Activated T-cell treated with anti-CD3 and anti-CD28 coated beads for 1 hour (primary cell): ENCODE data around the gene AKIRIN2.

Experiments
- DNase-seq: peaks from one replicate; pipeline ENCODE4 v3.0.0-alpha.2; 2020; ENCODE audit warnings: low read depth

The AKIRIN2 gene

DNA sequence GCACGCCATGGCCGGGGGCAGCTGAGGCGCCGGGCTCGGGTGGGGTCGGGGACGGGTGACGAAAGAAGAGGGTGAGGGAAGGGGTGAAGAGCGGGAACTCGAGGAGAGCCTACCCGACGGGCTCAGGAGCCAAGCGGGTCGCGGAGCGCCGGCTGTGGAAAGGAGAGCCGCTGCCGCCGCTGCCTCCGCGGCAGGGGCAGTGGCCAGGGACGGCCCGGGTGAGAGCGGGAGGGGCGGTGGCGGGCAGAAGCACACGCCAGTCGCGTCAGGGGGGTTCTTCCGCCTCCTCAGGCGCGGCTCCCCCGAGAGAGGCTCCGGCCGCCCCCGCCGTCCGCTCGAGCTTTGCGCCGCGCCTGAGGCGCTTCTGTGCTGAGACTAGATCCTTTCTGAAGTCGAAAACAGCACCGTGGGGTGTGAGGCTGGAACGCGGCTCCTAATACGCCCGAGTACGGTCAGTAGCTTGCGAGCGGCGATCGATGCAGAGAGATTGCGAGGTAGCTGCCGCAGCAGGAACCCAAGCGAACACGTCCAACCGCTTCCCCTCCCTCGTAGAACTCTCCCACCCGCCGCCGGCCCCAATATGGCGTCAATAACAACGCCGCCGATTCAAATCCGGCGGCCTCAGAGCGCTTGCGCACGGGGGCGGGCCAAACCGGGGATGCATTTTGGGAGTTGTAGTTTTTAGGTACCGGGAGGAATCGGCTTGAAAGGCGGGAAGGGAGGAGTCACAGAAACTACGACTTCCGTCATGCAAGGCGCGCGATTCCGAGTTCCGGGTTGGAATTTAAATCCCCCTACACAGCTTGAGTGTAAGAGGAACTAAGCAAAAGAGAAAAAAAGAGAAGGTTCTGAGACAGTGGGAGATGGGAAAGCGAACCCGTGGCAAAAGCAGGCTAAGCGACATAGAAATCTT lies at the start of gene AKIRIN2:
AKIRIN2 (minus strand) TSS at position 558 of the 913 bp plus-strand sequence; CDS start at position 9, 549 bp downstream.
- DNase-seq = peak; percentile 94

DNA sequence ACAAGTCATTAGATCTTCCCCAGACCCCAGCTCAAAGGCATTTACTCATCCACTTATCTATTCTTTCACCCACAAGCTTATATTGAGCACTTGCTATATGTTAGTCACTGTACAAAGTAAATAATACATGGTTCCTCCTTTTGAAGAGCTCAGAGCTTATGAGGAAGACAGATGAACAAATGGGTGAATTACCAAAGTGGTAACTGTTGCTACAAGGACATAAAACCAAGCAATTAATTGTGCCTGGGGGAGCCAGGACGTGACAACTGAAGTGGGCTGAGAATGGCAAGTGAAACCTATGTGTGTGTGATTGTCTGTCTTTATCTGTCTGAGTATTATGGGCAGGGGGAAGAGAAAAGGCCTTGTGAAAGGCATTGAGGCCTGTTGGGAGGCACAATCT lies 45.6 kb upstream of the AKIRIN2 start:
- no peak for DNase-seq

DNA sequence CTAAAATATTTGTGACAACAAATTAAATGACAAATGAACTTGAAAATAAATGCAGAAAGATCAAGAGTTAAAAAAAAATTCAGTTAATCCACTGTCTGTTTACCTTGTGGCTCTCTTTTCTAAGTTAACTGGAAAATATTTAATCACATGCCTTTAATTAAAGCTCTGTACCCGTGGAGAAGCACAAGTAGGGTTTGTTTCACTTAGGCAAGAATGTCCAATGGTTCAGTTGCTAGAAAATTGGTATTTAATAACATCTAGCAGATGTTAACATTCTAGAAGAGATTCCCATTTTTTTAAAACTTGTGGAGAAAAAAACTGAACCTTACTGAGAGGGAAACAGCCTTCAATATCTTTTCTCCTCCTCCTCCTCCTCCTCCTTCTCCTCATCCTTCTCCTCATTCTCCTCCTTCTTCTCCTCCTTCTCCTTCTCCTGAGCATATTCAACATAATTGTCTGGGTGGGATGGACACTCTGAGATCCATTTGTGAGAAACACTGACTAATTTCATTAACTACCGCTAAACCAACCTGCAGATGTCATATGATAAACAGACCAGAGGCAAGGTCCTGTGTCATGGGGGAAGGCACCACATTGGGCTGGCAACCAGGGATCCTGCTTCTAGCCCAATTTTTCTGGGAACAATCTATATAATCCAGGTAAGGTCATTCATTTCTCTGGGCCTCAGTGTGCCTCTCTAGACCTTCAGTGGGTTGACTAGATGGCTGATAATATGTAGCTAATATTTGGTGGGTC lies 44.1 kb upstream of the AKIRIN2 start:
- DNase-seq = no peak

DNA sequence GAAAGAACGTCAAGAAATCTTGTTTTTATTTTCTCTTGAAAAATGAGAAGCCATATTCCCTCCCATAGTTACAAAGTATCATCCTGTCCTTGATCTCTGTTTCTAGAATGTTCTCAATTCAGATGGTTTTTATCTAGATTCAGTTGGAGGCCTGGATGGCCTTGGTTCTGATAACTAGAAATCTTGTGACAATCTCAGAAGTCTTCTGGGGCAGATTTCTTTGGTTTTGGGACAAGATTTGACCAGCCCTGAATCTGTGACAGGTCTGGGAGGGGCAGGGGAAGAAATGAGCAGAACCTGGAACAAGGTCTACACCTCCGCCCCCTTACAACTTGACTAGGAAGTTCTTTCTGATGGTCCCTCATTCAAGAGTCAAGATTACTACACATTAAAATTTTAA lies 41.4 kb upstream of the AKIRIN2 start:
- no peak for DNase-seq

DNA sequence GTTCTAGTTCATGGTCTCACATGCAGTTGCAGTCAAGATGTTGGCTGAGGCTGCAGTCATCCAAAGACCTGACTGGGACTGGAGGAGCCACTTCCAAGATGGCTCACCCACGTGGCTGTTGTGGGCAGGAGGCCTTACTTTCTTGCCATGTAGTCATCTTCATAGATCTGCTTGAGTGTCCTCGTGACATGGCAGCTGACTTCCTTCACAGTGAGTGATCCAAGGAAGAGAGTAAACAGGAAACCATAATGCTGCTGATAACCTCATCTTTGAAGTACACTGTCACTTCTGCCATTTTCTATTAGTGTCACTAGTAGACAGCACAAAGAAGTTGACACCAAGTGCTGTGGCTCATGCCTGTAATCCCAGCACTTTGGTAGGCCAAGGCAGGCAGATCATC lies 40.1 kb upstream of the AKIRIN2 start:
- peak; percentile 19 for DNase-seq

DNA sequence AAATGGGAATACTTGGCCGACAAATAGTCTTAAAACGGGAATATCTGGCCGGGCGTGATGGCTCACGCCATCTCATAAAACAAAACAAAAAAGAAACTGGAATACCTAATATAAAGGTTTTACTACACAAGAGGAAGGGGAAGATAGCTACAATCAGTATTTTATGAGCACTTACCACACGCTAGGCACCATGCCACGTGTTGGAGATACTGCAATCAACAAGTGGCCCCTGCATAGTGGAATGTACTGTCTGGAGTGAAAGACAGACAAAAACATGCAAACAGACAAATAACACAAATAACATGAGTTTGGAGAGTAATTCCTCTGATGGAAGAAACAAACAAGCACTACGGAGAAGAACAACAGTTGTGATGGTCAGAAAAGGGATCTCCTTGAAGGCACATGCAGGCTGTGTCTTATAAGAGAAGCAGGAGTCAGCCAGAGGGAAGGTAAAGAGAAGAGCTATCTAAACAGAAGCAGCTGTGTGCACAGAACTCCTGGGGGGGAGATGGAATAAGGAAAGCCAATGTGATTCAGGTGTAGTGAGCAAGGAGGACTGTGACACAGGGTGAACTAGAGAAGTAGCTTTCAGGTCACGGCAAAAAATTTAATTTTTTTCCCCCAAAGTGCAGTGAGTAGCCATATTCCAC lies 39.1 kb upstream of the AKIRIN2 start:
- DNase-seq = no peak

DNA sequence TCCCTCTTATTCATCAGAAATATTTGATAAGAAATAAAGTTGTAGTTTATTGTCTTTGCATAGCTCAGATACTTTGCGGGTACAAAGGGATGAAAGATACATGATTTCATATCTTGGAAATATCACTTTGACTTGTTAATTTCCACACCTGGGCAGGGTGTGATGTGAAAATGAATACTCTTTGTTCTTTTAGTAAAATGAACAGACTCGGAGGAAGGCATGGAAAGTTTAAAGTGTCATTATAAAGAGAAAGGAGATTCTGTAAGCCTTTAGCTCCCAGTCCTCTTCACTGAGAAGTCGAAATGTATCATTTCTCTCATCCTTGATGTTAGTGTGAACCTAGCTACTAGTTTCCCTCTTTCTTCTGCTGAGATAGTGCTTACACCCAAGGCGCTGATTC lies 36.7 kb upstream of the AKIRIN2 start:
- no peak for DNase-seq

DNA sequence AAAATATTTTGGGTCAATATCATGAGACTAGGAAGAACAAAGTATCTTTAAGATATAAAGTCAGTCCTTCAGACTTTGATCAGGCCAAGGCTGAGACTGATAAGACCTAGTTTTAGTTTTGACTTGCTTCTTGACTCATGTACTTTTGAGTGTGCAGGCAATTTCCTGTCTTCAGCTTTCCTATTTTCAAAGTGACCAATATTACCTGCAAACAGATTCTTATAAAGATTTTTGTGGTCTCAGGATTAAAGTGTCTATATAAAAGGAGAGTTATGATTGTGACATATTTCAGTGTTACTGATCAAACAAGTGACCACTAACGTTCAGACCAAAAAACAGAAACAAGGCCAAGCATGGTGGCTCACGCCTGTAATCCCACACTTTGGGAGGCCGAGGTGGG lies 36.0 kb upstream of the AKIRIN2 start:
- no peak for DNase-seq

DNA sequence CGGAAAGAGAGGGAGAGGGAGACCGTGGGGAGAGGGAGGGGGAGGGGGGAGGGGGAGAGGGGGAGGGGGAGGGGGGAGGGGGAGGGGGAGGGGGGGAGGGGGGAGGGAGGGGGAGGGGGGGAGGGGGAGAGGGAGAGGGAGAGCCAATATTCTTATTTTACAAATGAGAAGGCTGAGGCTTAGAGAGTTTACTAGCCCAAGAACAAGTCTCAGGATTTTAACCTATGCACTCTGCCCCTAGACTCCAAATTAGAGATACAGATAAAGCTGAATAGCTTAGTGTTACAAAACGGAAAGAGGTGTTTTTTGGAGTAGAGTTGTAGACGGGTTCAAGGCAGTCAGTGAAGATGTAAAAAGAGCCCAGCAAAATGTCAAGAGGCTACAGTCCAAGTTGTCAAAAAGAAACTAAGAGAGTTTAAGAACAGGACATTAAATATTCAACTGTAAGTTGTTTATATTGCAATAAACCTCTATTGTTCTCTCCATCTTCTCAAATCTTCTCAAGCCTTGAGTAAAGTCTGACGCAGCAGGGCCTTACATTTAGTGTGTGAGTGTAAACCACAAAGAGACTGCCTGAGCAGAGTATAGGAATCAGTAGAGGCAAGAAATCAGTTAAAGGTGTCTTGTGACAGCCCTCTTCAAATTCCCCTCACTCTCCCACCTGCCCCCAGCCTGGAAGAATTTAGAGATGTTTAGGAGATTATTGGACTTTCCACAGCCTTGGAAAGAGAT lies 34.9 kb upstream of the AKIRIN2 start:
- no peak for DNase-seq

DNA sequence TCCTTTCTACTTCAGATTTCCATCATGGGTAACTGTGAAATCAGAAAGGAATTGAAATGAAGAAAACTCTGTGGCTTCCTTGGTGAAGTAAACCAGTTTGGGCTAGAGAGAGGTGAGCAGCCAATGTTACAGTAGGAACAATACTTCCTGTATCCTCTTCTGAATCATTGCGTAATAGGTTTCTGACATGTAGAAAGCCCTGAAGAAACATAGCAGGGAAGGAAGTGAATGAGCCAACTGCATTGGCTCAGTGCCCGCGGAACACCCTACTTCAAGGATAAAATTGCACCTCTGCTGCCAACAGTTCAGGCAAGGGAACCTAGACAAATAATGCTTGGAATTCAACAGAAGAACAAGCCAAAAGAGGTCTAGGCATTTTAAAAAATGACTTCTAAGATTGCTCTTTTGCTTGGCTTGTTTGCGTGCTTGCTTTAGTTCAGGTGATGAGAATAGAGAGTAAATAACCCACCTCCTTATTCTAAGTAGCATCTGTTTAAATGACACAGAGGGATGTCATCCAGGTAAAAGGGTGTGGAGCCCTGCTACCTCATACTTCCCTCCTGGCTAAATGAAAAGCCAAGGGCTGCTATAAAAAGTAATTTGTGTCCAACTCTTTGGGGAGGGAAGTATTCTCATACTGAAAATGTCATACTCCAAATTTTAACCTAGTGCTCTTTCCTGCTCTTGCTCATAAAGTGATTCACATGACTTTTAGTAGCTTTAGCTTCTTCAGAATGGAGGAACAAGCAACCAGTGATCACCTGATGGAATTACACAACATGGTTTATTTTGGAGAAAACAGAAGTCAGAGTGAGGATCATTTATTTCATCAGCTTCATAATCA lies 30.0 kb upstream of the AKIRIN2 start:
- peak; percentile 9 for DNase-seq

DNA sequence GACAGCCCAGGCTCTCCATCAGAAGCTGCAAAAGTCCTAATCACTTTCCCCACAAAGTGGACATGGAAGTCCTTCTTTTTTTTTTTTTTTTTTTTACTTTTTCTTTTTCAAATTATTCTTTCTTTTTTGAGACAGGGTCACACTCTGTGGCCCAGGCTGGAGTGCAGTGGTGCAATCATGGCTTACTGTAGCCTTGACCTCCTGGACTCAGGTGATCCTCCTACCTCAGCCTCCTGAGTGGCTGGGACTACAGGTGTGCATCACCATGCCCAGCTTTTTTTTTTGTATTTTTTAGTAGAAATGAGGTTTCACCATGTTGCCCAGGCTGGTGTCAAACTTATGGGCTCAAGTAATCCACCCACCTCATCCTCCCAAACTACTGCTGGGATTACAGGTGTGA lies 29.0 kb upstream of the AKIRIN2 start:
- DNase-seq = no peak

DNA sequence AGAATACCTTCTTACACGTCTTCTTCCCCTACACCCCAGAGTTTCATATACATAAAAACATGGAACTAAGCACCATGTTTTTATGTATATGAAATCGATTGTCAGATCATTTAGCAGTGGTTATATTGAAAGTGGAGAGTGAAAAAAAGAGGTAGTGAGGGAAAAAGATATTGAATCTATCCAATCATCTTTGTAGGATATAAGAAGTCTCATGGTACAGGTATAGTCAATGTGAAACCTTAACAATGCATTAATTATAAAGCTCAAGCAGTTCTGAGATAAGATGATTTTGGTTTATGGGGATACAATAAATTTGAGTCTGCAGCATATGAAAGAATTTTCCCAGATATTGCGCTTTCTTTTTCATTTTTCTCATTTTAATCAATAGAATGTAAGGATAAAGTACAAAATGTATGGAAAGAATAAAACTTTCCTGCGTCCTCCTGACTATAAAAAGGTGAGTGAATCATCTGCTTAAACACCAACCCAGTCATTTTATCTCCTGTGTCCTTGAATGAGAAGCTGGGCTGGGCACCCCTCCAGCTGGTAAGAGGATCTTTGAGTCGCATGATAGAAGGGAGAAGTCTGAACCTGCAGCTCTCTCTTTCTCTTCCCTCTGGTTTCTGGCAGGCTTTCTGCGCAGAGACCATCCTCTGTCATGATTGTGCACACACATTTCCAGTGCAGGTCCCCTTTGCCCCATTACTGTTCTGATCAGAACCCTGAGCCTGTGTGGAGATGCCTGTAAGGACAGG lies 28.1 kb upstream of the AKIRIN2 start:
- no peak for DNase-seq

DNA sequence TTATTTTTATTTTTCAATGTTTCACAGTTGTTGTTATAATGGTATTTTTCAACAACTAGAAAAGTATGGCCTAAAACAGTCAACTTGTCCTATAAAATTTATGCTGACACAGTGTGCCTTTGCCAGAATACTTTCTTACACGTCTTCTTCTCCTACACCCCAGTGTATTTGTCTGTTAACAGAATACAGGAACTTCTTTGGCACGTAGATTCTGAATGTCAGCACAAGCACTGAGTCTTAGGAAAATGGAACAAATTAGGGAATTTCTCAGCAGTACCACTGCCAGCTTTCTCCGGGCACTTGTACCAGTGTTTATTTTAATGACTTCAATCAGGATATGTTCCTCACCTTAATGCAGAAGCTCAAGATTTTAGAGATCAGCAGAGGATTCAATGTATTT lies 26.7 kb upstream of the AKIRIN2 start:
- DNase-seq = no peak

DNA sequence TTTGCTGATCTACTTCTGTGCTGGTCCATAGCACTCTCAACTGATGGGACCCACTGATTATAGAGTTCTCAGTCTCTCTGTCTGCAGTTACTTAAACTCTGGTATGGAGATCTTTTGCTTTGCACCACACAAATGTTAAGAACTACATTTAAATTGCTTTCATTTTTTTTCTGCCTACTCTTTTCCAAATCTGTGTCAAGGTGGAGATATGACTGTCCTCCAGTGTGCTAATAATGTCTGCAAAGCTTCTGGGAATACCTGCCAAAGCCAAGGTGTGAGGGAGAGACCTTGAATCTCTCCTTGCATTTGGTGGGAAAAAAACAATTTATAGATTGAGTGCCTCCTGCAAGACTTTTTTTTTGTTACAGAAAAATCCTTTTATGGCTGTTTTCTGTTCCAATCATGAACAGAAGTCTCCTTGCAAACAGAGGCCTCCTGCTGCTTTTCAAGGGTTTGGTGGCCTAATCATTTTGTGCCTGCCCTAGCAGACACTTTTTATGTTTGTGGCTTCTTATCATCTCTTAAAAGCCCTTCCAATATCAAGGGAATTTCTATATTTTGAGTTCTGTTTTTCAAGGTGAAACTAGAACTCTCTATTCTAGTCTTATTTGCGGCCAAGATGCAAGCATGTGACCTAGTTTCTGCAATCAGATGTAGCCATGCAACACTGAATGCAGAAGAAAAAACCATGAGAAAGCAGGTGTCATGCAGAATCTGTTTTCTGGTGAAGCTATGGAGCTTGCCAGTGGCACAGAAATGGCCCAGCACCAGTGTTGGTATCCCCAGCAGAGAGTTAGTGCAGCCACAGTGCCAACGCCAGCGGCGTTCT lies 23.2 kb upstream of the AKIRIN2 start:
- no peak for DNase-seq

DNA sequence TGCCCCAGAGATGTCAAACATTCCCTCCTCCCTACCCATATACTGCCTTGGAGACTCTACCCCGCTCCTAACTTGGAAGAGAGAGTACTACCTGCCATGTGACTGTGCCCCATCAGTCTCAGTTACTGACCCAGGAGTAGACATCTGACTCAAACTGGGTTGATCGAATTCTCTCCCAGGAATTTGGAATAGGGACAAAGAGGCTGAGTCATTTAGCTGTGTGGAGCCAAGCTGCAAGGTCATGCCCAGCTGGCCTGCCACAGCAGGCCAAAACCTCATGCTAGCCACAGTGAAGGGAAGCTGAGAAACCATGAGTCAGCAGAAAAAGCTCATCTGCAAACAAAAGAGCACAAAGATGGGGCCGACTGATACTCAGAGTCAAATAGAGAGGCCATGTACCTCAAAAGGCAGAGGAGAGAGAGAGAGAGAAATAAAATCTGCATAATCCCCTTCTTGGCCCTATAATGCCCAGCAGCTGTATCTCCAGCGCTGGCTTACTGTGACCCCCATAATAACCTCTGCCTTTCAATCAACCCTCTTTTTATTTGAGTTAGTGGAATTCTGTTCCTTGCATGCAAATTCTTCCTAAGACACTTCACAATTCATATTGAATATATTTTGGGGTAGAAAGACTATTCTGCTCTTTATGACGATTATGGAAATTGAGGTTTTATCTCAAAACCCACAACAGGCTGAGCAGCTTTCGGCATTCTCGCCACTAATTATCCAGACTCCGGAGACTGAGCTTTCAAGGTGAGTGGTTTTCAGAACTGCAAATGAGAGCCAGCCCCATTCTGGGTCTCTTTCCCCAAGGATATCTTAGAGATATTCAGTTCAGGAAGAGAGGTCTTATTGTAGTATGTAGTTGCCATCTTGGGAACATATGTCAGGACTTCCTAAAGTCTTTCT lies 21.4 kb upstream of the AKIRIN2 start:
- DNase-seq = no peak

DNA sequence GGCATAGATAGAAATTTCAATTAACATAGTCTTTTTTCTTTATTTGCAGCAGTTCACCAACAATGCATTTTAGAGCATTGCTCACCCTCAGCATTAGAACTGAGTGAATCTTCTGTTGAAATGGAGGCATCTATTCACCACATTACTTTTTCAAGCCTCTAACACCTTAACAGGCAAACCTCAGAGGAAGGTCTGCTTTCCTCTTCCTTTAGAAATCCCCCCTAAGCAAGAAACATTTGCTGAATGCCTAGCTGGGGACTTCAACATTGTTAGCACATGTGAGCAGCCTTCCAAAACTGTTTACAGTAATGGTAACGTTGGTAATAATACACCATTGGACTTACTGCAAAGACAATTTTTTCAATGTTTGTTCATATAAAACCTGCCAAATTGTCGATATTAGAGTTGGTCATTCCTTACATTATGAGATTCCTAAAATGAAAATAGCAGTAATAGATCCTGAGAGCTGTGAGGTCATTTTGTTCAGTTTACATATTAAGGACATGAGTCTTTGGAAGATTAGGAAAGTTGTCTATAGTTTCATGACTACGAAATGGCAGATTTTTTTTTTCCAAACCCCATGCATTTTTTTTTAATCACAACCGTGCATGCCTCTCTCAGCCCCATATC lies 20.6 kb upstream of the AKIRIN2 start:
- DNase-seq = no peak

DNA sequence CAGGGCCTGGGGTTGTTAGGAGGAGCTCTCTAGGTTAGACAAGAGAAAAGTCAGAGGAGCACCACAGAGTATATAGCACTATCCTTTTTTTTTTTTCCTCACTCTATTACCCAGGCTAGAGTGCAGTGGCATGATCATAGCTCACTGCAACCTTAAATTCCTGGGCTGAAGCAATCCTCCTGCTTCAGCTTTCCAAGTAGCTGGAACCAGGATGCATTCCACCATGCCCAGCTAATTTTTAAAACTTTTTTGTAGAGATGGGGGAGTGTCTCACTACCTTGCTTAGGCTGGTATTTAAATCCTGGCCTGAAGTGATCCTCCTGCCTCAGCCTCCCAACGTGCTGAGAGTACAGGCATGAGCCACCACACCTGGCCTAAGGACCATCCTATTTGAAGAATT lies 19.3 kb upstream of the AKIRIN2 start:
- no peak for DNase-seq
